Measurements from ENCODE around the gene ITPR2.

Gene ITPR2

GRCh38 chr12:26373606-26374495 is 459.1 kb downstream of the ITPR2 start:
- no peak for DNase-seq

- no peak for DNase-seq
Measured at GRCh38 chr12:26372866-26373265, 460.1 kb downstream of the ITPR2 start.

GRCh38 chr12:26370098-26370497 is 462.9 kb downstream of the ITPR2 start:
- DNase-seq: no peak

GRCh38 chr12:26369588-26369987 is 463.4 kb downstream of the ITPR2 start:
- DNase-seq: no peak

GRCh38 chr12:26367991-26368730 is 464.8 kb downstream of the ITPR2 start:
- no peak for DNase-seq

GRCh38 chr12:26361964-26362363 is 471.0 kb downstream of the ITPR2 start:
- no peak for DNase-seq

- no peak for DNase-seq
Measured at GRCh38 chr12:26360062-26360461, 472.9 kb downstream of the ITPR2 start.

GRCh38 chr12:26359576-26359975 is 473.4 kb downstream of the ITPR2 start:
- DNase-seq: no peak

- DNase-seq: no peak
Measured at GRCh38 chr12:26358651-26359050, 474.3 kb downstream of the ITPR2 start.

- no peak for DNase-seq
Measured at GRCh38 chr12:26347300-26347699, 485.7 kb downstream of the ITPR2 start.

- DNase-seq: no peak
Measured at GRCh38 chr12:26346736-26347135, 486.3 kb downstream of the ITPR2 start.

- no peak for DNase-seq
Measured at GRCh38 chr12:26345471-26346003, 487.5 kb downstream of the ITPR2 start.

- DNase-seq: no peak
Measured at GRCh38 chr12:26341491-26341890, 491.5 kb downstream of the ITPR2 start.

- no peak for DNase-seq
Measured at GRCh38 chr12:26340649-26341048, 492.3 kb downstream of the ITPR2 start.

GRCh38 chr12:26339976-26340375 is 493.0 kb downstream of the ITPR2 start:
- DNase-seq: no peak

GRCh38 chr12:26338586-26339572 is 494.1 kb downstream of the ITPR2 start:
- no peak for DNase-seq

GRCh38 chr12:26335651-26336050 is 497.3 kb downstream of the ITPR2 start:
- DNase-seq: no peak

GRCh38 chr12:26334621-26335124 is 498.3 kb downstream of the ITPR2 start:
- no peak for DNase-seq

GRCh38 chr12:26331960-26332359 is 501.0 kb downstream of the ITPR2 start:
- DNase-seq: no peak

- no peak for DNase-seq
Measured at GRCh38 chr12:26331136-26331535, 501.9 kb downstream of the ITPR2 start.

- no peak for DNase-seq
Measured at GRCh38 chr12:26327975-26328644, 504.9 kb downstream of the ITPR2 start.

GRCh38 chr12:26323673-26324072 is 509.3 kb downstream of the ITPR2 start:
- DNase-seq: no peak

Data from activated naive CD4-positive, alpha-beta T cell treated with Interleukin-2 at 50 U/mL for 16 hours (primary cell).